Hepatocyte (in vitro differentiated cells): Measurements from ENCODE around the gene PHETA1. TPM values are rescaled to one million over a fixed set of nuclear protein-coding genes. Genes with fewer than 3 reads are reported as not detected.
"Not testable (repeated sequence)": the region's sequence is repeated elsewhere in the genome, so short reads cannot be mapped to it uniquely, and the experiment has no call there.

ENCODE experiments used
- DNase-seq: peaks from one replicate; pipeline ENCODE4 v3.0.0-alpha.2; 2016; ENCODE audit warnings: low spot score
- H2AFZ ChIP-seq: fragments of 200-600 bp; sonication (generic); 2 replicates; pipeline ENCODE4 v1.6.0; 2016; ENCODE audit warnings: antibody characterized with exemption, mild to moderate bottlenecking
- H3K27ac ChIP-seq: fragments of 200-600 bp; sonication (generic); 2 replicates; pipeline ENCODE4 v1.5.1; 2016; ENCODE audit warnings: mild to moderate bottlenecking
- H3K27me3 ChIP-seq: fragments of 200-600 bp; sonication (generic); 2 replicates; pipeline ENCODE4 v1.6.1; 2016
- H3K36me3 ChIP-seq: fragments of 200-600 bp; sonication (generic); replicated peaks from 2 replicates; pipeline ENCODE4 v1.5.1; 2016; ENCODE audit warnings: low read depth; ENCODE audit not compliant: insufficient read depth
- H3K4me1 ChIP-seq: fragments of 200-600 bp; sonication (generic); 2 replicates; pipeline ENCODE4 v1.5.1; 2016; ENCODE audit warnings: mild to moderate bottlenecking, moderate library complexity; ENCODE audit not compliant: insufficient read depth
- H3K4me2 ChIP-seq: fragments of 200-600 bp; sonication (generic); 2 replicates; pipeline ENCODE4 v1.6.0; 2016
- H3K4me3 ChIP-seq: fragments of 200-600 bp; sonication (generic); 2 replicates; pipeline ENCODE4 v1.5.1; 2016; ENCODE audit warnings: mild to moderate bottlenecking
- H3K79me2 ChIP-seq: fragments of 200-600 bp; sonication (generic); 2 replicates; pipeline ENCODE4 v1.6.0; 2017; ENCODE audit warnings: mild to moderate bottlenecking
- H3K9me2 ChIP-seq: fragments of 200-600 bp; sonication (generic); replicated peaks from 2 replicates; pipeline ENCODE4 v1.6.0; 2017; ENCODE audit warnings: mild to moderate bottlenecking; ENCODE audit not compliant: insufficient read depth
- H3K9me3 ChIP-seq: fragments of 200-600 bp; sonication (generic); 2 replicates; pipeline ENCODE4 v1.5.1; 2016; ENCODE audit warnings: low read depth, mild to moderate bottlenecking
- H4K20me1 ChIP-seq: fragments of 200-600 bp; sonication (generic); 2 replicates; pipeline ENCODE4 v1.6.0; 2016; ENCODE audit warnings: mild to moderate bottlenecking; ENCODE audit not compliant: insufficient read depth, poor library complexity, severe bottlenecking
- CTCF ChIP-seq: fragments of 200-600 bp; sonication (generic); IDR thresholded peaks from 2 replicates; pipeline ENCODE4 v1.5.1; 2016; ENCODE audit warnings: antibody characterized with exemption, mild to moderate bottlenecking; ENCODE audit not compliant: poor library complexity
- EZH2 ChIP-seq: fragments of 200-600 bp; sonication (generic); IDR thresholded peaks from 2 replicates; pipeline ENCODE4 v1.6.1; 2016; ENCODE audit warnings: antibody characterized with exemption, mild to moderate bottlenecking, borderline replicate concordance
- EZH2phosphoT487 ChIP-seq: fragments of 200-600 bp; sonication (generic); IDR thresholded peaks from one replicate; pipeline ENCODE4 v1.6.1; 2018; ENCODE audit warnings: antibody characterized with exemption, mild to moderate bottlenecking, low read depth, moderate library complexity; ENCODE audit not compliant: unreplicated experiment, severe bottlenecking
- WGBS: methylation state at CpG from one replicate; pipeline ENCODE4 v1.1.6; 2016; ENCODE audit warnings: low lambda C conversion rate; ENCODE audit errors: missing lambda C conversion rate; 5-methylcytosine and 5-hydroxymethylcytosine counted together
- polyA plus RNA-seq: library from polyadenylated mRNA; unstranded; fragments of >200 nt; fragmentation: Nextera tagmentation; extraction: Ambion mirVana; gene quantifications from 2 replicates; pipeline ENCODE4 v1.2.1, GENCODE V29; 2016
- total RNA-seq: library from RNA; depleted of rRNA; stranded (reverse); fragments of >200 nt; gene quantifications from 2 replicates; pipeline ENCODE4 v1.2.3, GENCODE V29; 2014

The PHETA1 gene
- total and polyA plus RNA-seq, 2 experiments from 2014 or later = 24.6 to 30.9 TPM

DNA sequence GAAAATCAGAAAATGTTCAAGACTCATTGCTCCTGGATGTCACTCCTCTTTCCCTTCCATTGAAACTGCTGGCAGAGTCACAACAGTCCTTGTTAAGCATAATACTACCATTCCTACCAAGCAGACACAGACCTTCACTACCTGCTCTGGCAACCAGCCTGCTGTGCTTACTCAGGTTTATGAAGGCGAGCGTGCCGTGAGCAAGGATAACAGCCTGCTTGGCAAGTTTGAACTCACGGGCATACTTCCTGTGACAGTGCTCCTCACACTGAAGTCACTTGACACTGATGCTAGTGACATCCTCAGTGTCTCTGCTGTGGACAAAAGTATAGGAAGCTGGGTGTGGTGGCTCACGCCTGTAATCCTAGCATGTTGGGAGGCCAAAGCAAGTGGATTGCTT, 15.7 kb upstream of the PHETA1 start:
- H3K9me2 ChIP-seq = no peaks in the 10 kb centered on the region
- no peak for DNase-seq
- 88% methylated on average over 5 of the region's 5 CpGs for WGBS
- H3K9me3 ChIP-seq = no peaks in the 10 kb centered on the region
- H3K4me1 ChIP-seq = no peaks in the 10 kb centered on the region
- no peaks in the 10 kb centered on the region for H3K79me2 ChIP-seq
- H3K36me3 ChIP-seq = no peaks in the 10 kb centered on the region
- H2AFZ ChIP-seq = no peak overlapping the region
- no peak overlapping the region for H3K4me2 ChIP-seq
- no peak for TF ChIP-seq CTCF
- TF ChIP-seq EZH2 = no peak
- TF ChIP-seq EZH2phosphoT487 = no peak
- H3K4me3 ChIP-seq = no peak overlapping the region
- H4K20me1 ChIP-seq = no peaks in the 10 kb centered on the region
- H3K27ac ChIP-seq = no peak overlapping the region
- H3K27me3 ChIP-seq = no peaks in the 10 kb centered on the region

- Histone ChIP-seq H3K4me3 (no peak overlapping the region), H3K27me3 (no peaks in the 10 kb centered on the region), H3K79me2 (no peaks in the 10 kb centered on the region), H3K4me1 (no peaks in the 10 kb centered on the region), H3K4me2 (no peak overlapping the region), H4K20me1 (no peaks in the 10 kb centered on the region), H2AFZ (no peak overlapping the region), H3K9me2 (no peaks in the 10 kb centered on the region), H3K9me3 (no peaks in the 10 kb centered on the region), H3K36me3 (no peaks in the 10 kb centered on the region), H3K27ac (no peak overlapping the region)
- WGBS = 89% methylated on average over 6 of the region's 6 CpGs
- no peak for DNase-seq
- no peak for TF ChIP-seq EZH2
- no peak for TF ChIP-seq CTCF
- TF ChIP-seq EZH2phosphoT487 = no peak
These were observed 11.2 kb upstream of the PHETA1 start for GRCh38 chr12:111379942-111380554.

DNA sequence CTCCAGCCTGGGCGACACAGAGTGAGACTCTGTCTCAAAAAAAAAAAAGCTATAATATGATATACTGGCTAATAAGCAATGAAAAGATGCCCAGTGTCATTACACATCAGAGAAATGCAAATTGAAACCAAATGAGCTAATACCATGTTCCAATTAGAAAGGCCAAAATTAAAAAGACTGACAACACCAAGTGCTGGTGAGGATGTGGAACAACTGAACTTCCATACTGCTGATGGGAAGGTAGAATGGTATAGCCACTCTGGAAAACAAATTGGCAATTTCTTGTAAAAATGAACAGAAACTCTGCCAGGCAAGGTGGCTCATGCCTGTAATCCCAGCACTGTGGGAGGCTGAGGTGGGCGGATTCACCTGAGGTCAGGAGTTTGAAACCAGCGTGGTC, 8.5 kb upstream of the PHETA1 start:
- H3K27me3 ChIP-seq = no peaks in the 10 kb centered on the region
- WGBS = 96% methylated on average over 3 of the region's 3 CpGs
- H3K9me3 ChIP-seq = no peaks in the 10 kb centered on the region

DNA sequence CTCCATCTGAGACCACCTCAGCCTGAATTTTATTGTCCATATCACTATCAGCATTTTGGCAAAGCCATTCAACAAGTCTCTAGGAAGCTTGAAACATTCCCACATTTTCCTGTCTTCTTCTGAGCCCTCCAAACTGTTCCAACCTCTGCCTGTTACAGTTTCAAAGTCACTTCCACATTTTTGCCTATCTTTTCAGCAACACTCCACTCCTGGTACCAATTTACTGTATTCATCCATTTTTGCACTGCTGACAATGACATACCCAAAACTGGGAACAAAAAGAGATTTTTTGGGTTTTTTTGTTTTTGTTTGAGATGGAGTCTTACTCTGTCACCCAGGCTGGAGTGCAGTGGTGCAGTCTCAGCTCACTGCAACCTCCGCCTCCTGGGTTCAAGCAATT, 4.3 kb upstream of the PHETA1 start:
- H4K20me1 ChIP-seq, H3K27ac ChIP-seq, H3K4me1 ChIP-seq, H2AFZ ChIP-seq, H3K27me3 ChIP-seq, H3K79me2 ChIP-seq, H3K4me2 ChIP-seq, H3K9me3 ChIP-seq, DNase-seq, H3K9me2 ChIP-seq, H3K36me3 ChIP-seq, H3K4me3 ChIP-seq: not testable (repeated sequence)
- 91% methylated on average over 1 of the region's 1 CpG for WGBS

More for the DNA sequence above, 8.5 kb upstream of the PHETA1 start:
- TF ChIP-seq CTCF (no peak), EZH2phosphoT487 (no peak), EZH2 (no peak)
- H2AFZ ChIP-seq = no peak overlapping the region
- H3K27ac ChIP-seq = no peak overlapping the region
- no peaks in the 10 kb centered on the region for H3K9me2 ChIP-seq
- DNase-seq = no peak
- H3K4me2 ChIP-seq = no peak overlapping the region
- no peaks in the 10 kb centered on the region for H3K79me2 ChIP-seq
- H3K4me3 ChIP-seq = no peak overlapping the region
- no peaks in the 10 kb centered on the region for H3K36me3 ChIP-seq
- H3K4me1 ChIP-seq = no peaks in the 10 kb centered on the region
- no peaks in the 10 kb centered on the region for H4K20me1 ChIP-seq
